Psoas muscle (tissue), 8 donors: ENCODE results near the gene CHN2. TPM values are rescaled to one million over a fixed set of nuclear protein-coding genes. Genes with fewer than 3 reads are reported as not detected.

Experiments
- ATAC-seq, 4 donors: fragments of 200-7000 bp; cut with Tn5 transposase; one replicate each; pipeline ENCODE4 v1.9.1; 2020; ENCODE audit warnings: moderate library complexity in 3 of 4, mild to moderate bottlenecking in 2 of 4
- DNase-seq, 2 donors: peaks; one replicate each; pipeline ENCODE4 v3.0.0-alpha.2; 2020
- H3K27ac ChIP-seq: fragments of 200-600 bp; one replicate; pipeline ENCODE4 v1.8.0; 2022
- H3K27me3 ChIP-seq, 3 donors: fragments of 200-600 bp in 1 of 3; one replicate each; pipeline versions ENCODE4 v1.6.1 to v1.8.0; 2013 to 2022; ENCODE audit warnings: low read length in 2 of 3, mild to moderate bottlenecking in 2 of 3, moderate library complexity in 1 of 3; ENCODE audit not compliant: insufficient read depth in 3 of 3
- H3K36me3 ChIP-seq, 2 donors: fragments of 200-600 bp in 1 of 2; one replicate each; pipeline versions ENCODE4 v1.6.1 to v1.8.0; 2013 to 2022; ENCODE audit warnings: low read depth in 1 of 2, mild to moderate bottlenecking in 1 of 2, moderate library complexity in 1 of 2; ENCODE audit not compliant: insufficient read depth in 1 of 2
- H3K4me1 ChIP-seq: fragments of 200-600 bp; one replicate; pipeline ENCODE4 v1.8.0; 2022
- H3K4me3 ChIP-seq: fragments of 200-600 bp; one replicate; pipeline ENCODE4 v1.8.0; 2022; ENCODE audit warnings: mild to moderate bottlenecking
- H3K9me3 ChIP-seq: fragments of 200-600 bp; one replicate; pipeline ENCODE4 v1.8.0; 2022
- WGBS, 3 donors: extraction: QIAGEN DNeasy Blood & Tissue Kit; methylation state at CpG; one replicate each; pipeline versions ENCODE4 v1.1.6 to v1.1.7; 2013; 5-methylcytosine and 5-hydroxymethylcytosine counted together
- intact Hi-C, 2 donors: fragments of 100-400 bp; cut with DNase I; formaldehyde crosslinking; loops; one replicate each; pipeline versions ENCODE4 v1.11.0 to v1.14.2; 2022
- polyA plus RNA-seq, 3 donors: library from polyadenylated mRNA; stranded (reverse); fragments of 200-250 nt; gene quantifications; one replicate each; pipeline ENCODE4 v1.2.3, GENCODE V29; 2013
- total RNA-seq, 4 donors: library from RNA; stranded (reverse); fragmentation: NEBNext Ultra II Directional in 2 of 4; extraction: Animal tissue kit (Norgen Biotek cat#: 25700) in 2 of 4; gene quantifications; one replicate each; pipeline versions ENCODE4 v1.2.1 to v1.2.4, GENCODE V29; 2021 to 2023
- TF ChIP-seq, protein P1 (sequence below): fragments of 200-600 bp; IDR thresholded peaks from one replicate; pipeline ENCODE4 v1.8.0; 2022; ENCODE audit warnings: antibody characterized with exemption
- donor health status: healthy with polysubstance abuse.
- donor health status: DM: no; HTN: no; CAD: no; lungs with moderate emphysema.
- donor health status: Bipolar disorder and iron deficiency.
- donor health status: healthy.
- donor health status: DM: yes; HTN: yes; CAD: no.
- donor health status: DM: no; HTN: no; CAD: no.
- donor health status: DM: no; HTN: no; CAD: no.
- donor health status: DM: yes; HTN: yes; CAD: no.

CHN2 gene
- total and polyA plus RNA-seq, 7 donors, result 0.43 to 18.1 (median 2.3) TPM

DNA sequence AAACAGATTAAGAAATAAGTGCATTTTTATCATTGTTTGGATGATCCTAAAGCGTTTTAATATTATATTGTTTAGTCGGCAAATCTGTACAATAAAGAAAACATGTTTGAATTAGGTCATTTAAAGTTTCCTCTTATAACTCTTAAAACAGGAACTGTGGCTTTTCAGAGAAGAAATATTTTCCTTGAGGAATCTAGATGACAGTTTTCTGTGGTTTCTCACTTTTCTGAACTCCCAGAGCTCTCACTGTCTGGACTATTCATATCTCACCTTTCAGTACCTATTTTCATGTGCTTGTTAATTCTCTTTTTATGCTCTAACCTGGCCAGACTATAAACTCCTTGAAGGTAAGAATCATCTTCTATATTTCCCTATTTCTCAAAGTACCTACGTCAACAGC is 135.1 kb downstream of the CHN2 start:
- no peaks in the 10 kb centered on the region for H3K27me3 ChIP-seq
- no peaks in the 10 kb centered on the region for H3K36me3 ChIP-seq
- 75 to 81% (median 77%) methylated on average over 3 of the region's 3 CpGs for WGBS, 3 donors
- no peaks in the 10 kb centered on the region for H3K9me3 ChIP-seq
- H3K4me3 ChIP-seq, result no peak overlapping the region
- no peaks in the 10 kb centered on the region for H3K4me1 ChIP-seq
- no peak for DNase-seq
- no peak overlapping the region for H3K27ac ChIP-seq
- ATAC-seq, result no peak
- intact Hi-C loops, result no loop called here
- TF ChIP-seq, protein P1, sequence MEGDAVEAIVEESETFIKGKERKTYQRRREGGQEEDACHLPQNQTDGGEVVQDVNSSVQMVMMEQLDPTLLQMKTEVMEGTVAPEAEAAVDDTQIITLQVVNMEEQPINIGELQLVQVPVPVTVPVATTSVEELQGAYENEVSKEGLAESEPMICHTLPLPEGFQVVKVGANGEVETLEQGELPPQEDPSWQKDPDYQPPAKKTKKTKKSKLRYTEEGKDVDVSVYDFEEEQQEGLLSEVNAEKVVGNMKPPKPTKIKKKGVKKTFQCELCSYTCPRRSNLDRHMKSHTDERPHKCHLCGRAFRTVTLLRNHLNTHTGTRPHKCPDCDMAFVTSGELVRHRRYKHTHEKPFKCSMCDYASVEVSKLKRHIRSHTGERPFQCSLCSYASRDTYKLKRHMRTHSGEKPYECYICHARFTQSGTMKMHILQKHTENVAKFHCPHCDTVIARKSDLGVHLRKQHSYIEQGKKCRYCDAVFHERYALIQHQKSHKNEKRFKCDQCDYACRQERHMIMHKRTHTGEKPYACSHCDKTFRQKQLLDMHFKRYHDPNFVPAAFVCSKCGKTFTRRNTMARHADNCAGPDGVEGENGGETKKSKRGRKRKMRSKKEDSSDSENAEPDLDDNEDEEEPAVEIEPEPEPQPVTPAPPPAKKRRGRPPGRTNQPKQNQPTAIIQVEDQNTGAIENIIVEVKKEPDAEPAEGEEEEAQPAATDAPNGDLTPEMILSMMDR, result no peak

DNA sequence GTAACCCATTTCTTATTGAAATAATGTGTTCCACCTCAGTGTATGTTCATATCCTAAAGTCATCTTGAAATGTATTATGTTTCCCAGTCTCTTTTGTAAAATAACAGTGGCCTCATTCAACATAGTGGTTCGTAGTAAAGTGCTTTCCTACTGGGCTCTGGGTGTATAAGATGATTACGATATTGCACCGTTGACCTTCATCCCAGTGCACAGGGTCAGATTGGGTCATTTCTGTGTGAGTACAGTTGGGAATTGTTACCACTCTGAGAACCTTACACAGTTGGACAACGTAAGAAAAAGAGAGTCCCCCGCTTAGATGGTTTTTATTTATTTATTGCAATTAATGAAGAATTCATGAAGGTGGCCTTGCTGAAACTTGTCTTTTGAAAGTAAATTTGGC is 135.6 kb downstream of the CHN2 start:
- intact Hi-C loops, result no loop called here
- H3K4me1 ChIP-seq, result no peaks in the 10 kb centered on the region
- no peak overlapping the region for H3K27ac ChIP-seq
- H3K36me3 ChIP-seq, result no peaks in the 10 kb centered on the region
- no peak overlapping the region for H3K4me3 ChIP-seq
- H3K9me3 ChIP-seq, result no peaks in the 10 kb centered on the region
- TF ChIP-seq, protein P1, result no peak
- ATAC-seq, result no peak
- 87 to 89% (median 89%) methylated on average over 5 of the region's 5 CpGs for WGBS, 3 donors
- no peak for DNase-seq
- no peaks in the 10 kb centered on the region for H3K27me3 ChIP-seq

DNA sequence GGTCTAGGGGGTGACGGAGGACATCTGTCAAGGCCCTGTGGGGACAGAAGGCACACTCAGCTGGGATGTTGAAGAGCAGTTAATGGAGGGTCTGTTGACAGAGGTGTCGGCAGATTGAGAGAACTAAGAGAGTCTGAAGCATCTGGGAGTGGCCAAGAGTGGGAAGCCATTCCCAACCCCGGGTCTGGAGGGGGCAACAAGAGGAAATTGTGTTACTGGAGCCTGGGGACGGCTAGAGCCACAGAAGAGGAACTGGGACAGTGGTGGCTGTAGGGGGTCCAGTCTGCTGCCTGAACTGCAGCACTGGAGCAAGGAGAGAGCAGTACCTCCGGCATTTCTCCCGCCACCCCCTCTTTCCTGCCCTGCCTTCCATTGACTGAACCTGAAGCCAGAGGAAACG is 136.6 kb downstream of the CHN2 start:
- intact Hi-C loops, result no loop called here
- WGBS, 3 donors, result 69 to 71% (median 71%) methylated on average over 7 of the region's 7 CpGs
- Histone ChIP-seq H3K4me1 (no peaks in the 10 kb centered on the region), H3K9me3 (no peaks in the 10 kb centered on the region), H3K36me3 (no peaks in the 10 kb centered on the region), H3K4me3 (no peak overlapping the region), H3K27ac (no peak overlapping the region), H3K27me3 (no peaks in the 10 kb centered on the region)
- DNase-seq, result no peak
- no peak for ATAC-seq
- TF ChIP-seq, protein P1, result no peak

DNA sequence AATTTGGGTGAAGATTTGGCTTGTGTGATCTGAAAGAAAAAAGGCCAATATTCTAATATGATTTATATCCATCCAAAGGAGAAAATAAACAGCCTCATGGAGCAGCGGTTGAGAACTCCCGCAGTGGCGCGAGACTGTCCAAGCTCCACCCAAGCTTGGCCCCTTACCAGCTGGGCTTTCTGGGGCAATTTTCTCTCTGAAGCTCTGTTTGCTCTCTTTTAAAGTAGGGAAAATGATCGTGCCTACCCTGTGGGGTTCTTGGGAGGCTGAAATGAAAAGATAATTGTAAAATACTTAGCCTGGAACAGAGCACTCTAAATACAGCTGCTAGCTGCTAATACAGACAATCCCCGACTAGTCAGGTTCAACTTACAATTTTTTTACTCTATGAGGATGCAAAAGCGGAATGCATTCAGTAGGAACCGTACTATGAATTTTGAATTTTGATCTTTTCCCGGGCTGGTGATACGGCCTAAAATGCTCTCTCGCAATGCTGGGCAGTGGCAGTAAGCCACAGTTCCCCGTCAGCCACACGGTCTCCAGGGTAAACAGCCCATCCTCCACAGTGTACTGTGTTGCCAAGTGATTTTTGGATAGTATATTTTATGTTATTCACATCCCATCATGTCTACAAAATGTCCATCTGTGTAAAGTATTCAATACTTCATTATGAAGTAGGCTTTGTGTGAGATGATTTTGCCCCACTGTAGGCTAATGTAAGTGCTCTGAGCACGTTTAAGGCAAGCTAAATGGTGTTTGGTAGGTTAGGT is 137.7 kb downstream of the CHN2 start:
- TF ChIP-seq, protein P1, result no peak
- no peak overlapping the region for H3K27ac ChIP-seq
- WGBS, 3 donors, result 63 to 72% (median 70%) methylated on average over 14 of the region's 14 CpGs

More for the DNA sequence above, 137.7 kb downstream of the CHN2 start:
- Histone ChIP-seq H3K36me3 (no peaks in the 10 kb centered on the region), H3K4me3 (no peak overlapping the region), H3K4me1 (no peaks in the 10 kb centered on the region), H3K9me3 (no peaks in the 10 kb centered on the region), H3K27me3 (no peaks in the 10 kb centered on the region)
- no peak for DNase-seq
- intact Hi-C loops, result no loop called here
- ATAC-seq, result no peak
